Effector memory CD4-positive, alpha-beta T cell (primary cell): ENCODE results near the gene CPNE4.
"Not testable (repeated sequence)": the region's sequence is repeated elsewhere in the genome, so short reads cannot be mapped to it uniquely, and the experiment has no call there.

ENCODE experiments used
- DNase-seq, 3 donors: peaks; one replicate each; pipeline ENCODE4 v3.0.0-alpha.2; 2020
- H3K27ac ChIP-seq: 2 replicates; pipeline ENCODE4 v1.7.0; 2013; ENCODE audit warnings: mild to moderate bottlenecking, low read length, moderate library complexity; ENCODE audit not compliant: insufficient read depth, poor library complexity, severe bottlenecking
- H3K27me3 ChIP-seq: replicated peaks from 2 replicates; pipeline ENCODE4 v1.7.0; 2013; ENCODE audit warnings: mild to moderate bottlenecking, low read length; ENCODE audit not compliant: insufficient read depth, control insufficient read depth, poor library complexity, severe bottlenecking
- H3K36me3 ChIP-seq: 2 replicates; pipeline ENCODE4 v1.7.0; 2013; ENCODE audit warnings: mild to moderate bottlenecking, low read length, moderate library complexity; ENCODE audit not compliant: control insufficient read depth, insufficient read depth
- H3K4me1 ChIP-seq: 2 replicates; pipeline ENCODE4 v1.7.0; 2013; ENCODE audit warnings: low read length, mild to moderate bottlenecking; ENCODE audit not compliant: control insufficient read depth, insufficient read depth, poor library complexity, severe bottlenecking
- H3K4me3 ChIP-seq: 2 replicates; pipeline ENCODE4 v1.7.0; 2013; ENCODE audit warnings: low read length, low read depth, mild to moderate bottlenecking; ENCODE audit not compliant: insufficient read depth, poor library complexity, severe bottlenecking
- H3K9me3 ChIP-seq: 2 replicates; pipeline ENCODE4 v1.7.0; 2013; ENCODE audit warnings: mild to moderate bottlenecking, low read length, moderate library complexity; ENCODE audit not compliant: control insufficient read depth

The CPNE4 gene

DNA sequence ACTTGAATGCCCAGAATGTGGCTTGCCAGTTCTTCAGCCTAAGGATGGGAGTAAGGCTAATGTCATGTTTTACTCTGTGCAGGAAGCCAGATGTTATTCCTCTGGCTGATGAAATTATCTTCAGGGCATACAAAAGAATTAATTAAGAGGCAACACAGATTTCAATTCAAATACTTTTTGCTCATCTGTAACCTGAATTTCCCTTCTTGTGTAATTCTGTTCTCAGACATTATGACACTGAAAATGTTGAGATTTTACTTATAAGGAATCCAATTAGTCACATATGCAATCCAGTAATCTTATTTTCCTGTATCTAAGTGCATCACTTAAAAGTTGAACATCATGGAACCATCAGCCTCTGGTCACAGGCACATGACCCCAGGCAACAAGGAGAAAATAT is 136.5 kb downstream of the CPNE4 start:
- no peak for DNase-seq
- Histone ChIP-seq H3K27ac (no peak overlapping the region), H3K27me3 (no peaks in the 10 kb centered on the region)

DNA sequence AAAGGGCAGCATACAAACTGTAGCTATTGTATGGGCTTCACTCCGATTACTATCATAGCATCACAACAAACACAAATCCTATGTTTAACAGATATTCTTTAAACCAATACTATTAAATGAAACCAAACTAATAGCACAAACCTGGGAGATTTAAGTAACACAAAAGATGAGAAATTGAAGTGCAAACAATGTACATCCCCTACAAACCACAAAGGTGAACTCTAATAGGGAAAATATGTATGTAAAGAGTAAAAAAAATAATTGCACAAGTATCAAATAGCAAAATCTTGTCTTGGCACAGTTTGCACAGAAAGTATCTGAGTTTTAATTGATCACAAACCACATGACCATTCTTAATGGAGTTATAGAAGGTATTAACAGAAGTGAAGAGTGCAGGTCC is 138.5 kb downstream of the CPNE4 start:
- Histone ChIP-seq H3K27me3 (no peaks in the 10 kb centered on the region), H3K4me1 (no peaks in the 10 kb centered on the region), H3K9me3 (no peaks in the 10 kb centered on the region), H3K36me3 (no peaks in the 10 kb centered on the region), H3K4me3 (no peak overlapping the region), H3K27ac (no peak overlapping the region)
- no peak for DNase-seq

More for the DNA sequence above, 136.5 kb downstream of the CPNE4 start:
- H3K9me3 ChIP-seq: no peaks in the 10 kb centered on the region
- H3K4me3 ChIP-seq: no peak overlapping the region
- no peaks in the 10 kb centered on the region for H3K36me3 ChIP-seq
- no peaks in the 10 kb centered on the region for H3K4me1 ChIP-seq

DNA sequence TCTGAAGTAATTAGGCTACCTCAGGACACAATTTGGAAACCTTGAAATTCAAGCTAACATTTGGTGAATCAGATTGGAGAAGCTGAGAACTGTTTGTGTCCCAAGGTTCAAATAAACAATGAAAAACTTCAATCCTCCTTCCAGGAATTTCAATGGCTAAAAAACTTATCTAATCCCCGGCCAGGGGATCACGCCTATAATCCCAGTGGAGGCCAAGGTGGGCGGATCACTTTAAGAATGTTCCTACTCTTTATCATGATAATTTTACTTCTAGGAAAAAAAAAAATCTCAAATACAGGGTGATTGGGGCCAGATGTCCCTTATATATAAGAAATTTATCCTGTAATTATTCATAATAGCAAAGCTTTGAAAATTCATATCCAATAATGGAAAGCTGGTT is 139.0 kb downstream of the CPNE4 start:
- Histone ChIP-seq H3K4me3 (no peak overlapping the region), H3K27ac (no peak overlapping the region), H3K9me3 (no peaks in the 10 kb centered on the region), H3K4me1 (no peaks in the 10 kb centered on the region), H3K36me3 (no peaks in the 10 kb centered on the region), H3K27me3 (no peaks in the 10 kb centered on the region)
- DNase-seq: no peak

DNA sequence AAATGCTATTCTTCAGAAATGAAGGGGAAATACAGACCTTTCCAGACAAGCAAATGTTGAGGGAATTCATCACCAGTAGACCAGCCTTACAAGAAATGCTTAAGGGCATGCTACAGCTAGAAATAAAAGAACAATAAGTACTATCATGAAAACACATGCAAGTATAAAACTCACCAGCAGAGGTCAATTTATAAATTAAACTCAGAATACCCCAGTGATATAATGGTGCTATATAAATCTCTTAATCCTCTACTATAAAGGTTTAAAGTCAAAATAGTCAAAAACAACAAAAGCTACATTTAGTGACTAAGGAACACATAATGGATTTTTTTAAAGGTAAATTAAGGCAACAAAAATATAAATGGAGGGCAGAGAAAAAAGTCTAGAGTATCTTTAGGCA is 142.5 kb downstream of the CPNE4 start:
- H3K9me3 ChIP-seq: no peaks in the 10 kb centered on the region
- H3K27me3 ChIP-seq: peaks cover 4% of the 10 kb centered on the region
- DNase-seq: no peak
- no peaks in the 10 kb centered on the region for H3K36me3 ChIP-seq
- no peak overlapping the region for H3K27ac ChIP-seq
- no peaks in the 10 kb centered on the region for H3K4me1 ChIP-seq
- no peak overlapping the region for H3K4me3 ChIP-seq

DNA sequence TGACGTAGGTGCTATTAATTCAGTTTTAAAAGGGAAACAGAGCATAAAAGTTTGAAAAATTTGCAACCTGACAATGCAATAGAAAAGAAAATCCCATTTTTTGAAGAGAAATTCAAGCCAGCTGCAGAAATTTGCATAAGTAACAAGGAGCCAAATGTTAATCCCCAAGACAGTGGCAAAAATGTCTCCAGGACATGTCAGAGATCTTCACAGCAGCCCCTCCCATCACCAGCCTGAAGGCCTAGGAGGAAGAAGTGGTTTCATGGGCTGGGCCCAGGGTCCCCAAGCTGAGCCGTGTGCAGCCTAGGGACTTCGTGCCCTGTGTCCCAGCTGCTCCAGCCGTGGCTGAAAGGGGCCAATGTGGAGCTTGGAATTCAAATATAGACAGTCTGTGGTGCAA is 148.9 kb downstream of the CPNE4 start:
- H3K4me1 ChIP-seq, H3K36me3 ChIP-seq, H3K27ac ChIP-seq, DNase-seq, H3K27me3 ChIP-seq, H3K9me3 ChIP-seq, H3K4me3 ChIP-seq: not testable (repeated sequence)

DNA sequence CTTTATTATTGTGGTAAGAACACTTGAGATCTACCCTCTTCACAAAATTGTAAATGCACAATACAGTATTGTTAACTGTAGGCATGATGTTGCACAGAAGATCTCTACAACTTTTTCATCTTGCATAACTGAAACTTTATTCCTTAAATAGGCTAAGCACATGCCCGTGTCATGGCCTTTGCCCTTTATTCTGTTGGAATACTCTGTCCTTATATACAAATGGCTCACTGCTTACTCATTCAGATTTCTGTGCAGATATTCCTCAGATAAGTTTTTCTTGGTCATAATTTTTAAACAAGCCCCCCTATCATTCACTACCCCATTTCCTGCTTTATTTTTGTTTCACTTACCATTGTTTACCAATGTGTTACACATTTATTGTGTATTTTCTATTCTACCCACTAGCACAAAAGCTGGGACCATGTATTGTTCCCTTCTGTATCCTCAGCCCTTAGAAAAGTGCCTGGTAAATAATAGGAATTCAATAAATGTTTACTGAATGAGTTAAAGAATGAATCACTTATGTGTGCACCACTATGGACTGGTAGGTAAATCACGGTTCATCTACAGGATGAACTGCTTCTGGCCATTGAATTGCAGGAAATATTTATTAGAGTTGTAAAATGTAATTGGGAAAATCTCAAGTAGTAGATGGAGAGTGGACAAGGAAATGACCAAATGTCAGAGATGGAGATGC is 151.0 kb downstream of the CPNE4 start:
- Histone ChIP-seq H3K27ac (no peak overlapping the region), H3K4me1 (no peaks in the 10 kb centered on the region), H3K36me3 (no peaks in the 10 kb centered on the region), H3K27me3 (peaks cover 4% of the 10 kb centered on the region), H3K4me3 (no peak overlapping the region), H3K9me3 (no peaks in the 10 kb centered on the region)
- DNase-seq: no peak

DNA sequence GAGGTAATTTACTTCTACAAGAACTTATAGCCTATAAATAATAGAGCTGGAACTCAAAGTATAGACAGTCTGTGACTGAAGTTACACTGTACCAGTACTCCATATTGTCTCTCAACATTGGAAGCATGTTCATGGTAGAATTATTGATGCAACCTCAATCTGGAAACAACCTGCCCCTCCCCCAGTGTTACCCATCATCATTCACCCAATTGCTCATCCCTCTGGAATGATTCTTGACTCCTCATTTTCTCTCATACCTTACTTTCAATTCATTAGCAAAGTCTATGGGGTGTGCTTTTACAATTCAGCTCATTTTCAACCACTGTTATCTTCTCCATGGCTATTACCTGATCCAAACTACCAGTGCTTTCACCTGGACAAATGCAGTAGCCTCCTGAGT is 151.7 kb downstream of the CPNE4 start:
- Histone ChIP-seq H3K4me1 (no peaks in the 10 kb centered on the region), H3K36me3 (no peaks in the 10 kb centered on the region), H3K4me3 (no peak overlapping the region), H3K27me3 (peaks cover under 1% of the 10 kb centered on the region), H3K9me3 (no peaks in the 10 kb centered on the region), H3K27ac (no peak overlapping the region)
- no peak for DNase-seq

DNA sequence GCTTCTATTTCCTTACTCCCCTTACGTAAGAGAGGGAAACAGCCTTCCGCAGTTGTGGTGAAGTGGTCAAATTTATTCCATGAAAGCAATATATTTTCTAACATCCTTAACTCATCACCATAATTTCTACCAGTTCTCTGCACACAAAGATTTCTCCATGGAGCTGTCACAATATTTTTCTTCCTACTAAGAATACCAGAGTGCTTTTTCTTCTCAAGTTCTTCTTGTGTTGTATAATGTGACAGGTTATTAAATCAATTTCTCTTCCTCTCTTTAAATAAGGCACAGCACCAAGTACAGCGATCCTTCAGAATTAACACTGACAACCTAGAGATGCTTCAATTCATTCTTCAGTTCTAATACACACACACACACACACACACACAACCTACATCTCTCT is 153.0 kb downstream of the CPNE4 start:
- Histone ChIP-seq H3K4me3 (no peak overlapping the region), H3K27me3 (no peaks in the 10 kb centered on the region), H3K4me1 (no peaks in the 10 kb centered on the region), H3K9me3 (no peaks in the 10 kb centered on the region), H3K27ac (no peak overlapping the region), H3K36me3 (no peaks in the 10 kb centered on the region)
- DNase-seq: no peak

DNA sequence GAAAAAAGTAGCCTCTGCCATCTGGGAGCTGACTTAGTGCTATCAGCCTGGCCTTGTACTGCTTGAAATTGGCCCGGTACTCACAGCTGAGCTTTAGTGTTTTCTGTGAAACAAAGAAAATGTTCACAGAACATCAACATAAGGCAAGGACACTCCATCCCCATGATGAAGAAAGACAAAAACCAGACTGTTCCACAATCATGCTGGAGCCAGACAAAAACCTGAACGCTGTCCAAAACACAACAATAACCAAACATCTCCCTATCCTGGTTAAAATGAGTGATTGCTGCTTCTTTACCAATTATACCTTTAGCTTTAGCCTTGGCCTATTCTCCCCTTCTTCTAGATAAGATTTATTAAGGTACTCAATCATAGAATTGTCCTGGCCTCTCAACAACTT is 153.9 kb downstream of the CPNE4 start:
- H3K27ac ChIP-seq: no peak overlapping the region
- H3K9me3 ChIP-seq: no peaks in the 10 kb centered on the region
- no peak for DNase-seq
- no peaks in the 10 kb centered on the region for H3K4me1 ChIP-seq
- no peak overlapping the region for H3K4me3 ChIP-seq
- H3K36me3 ChIP-seq: no peaks in the 10 kb centered on the region
- no peaks in the 10 kb centered on the region for H3K27me3 ChIP-seq

DNA sequence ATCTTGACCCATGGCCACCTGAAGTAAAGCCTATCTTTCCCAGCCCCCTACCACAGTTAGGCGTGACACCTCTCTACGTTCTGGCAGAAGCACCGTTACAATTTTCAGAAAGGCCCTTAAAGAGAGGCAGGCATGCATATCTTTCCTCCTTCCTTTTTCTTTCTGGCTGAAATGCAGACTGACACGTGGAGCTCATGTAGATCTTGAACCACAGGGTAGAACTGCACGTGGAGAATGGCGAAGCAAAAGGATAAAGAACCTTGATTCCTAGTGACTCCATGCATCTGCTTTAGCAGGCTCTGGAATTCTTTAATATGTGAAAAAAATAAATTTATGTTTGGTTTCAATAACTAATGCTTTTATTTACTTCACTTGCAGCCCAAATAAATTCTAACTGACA is 166.6 kb downstream of the CPNE4 start:
- no peaks in the 10 kb centered on the region for H3K4me1 ChIP-seq
- H3K27me3 ChIP-seq: no peaks in the 10 kb centered on the region
- no peak overlapping the region for H3K4me3 ChIP-seq
- no peaks in the 10 kb centered on the region for H3K36me3 ChIP-seq
- H3K9me3 ChIP-seq: no peaks in the 10 kb centered on the region
- no peak for DNase-seq
- no peak overlapping the region for H3K27ac ChIP-seq
